ENCODE measurements around the gene MAG.

DNA sequence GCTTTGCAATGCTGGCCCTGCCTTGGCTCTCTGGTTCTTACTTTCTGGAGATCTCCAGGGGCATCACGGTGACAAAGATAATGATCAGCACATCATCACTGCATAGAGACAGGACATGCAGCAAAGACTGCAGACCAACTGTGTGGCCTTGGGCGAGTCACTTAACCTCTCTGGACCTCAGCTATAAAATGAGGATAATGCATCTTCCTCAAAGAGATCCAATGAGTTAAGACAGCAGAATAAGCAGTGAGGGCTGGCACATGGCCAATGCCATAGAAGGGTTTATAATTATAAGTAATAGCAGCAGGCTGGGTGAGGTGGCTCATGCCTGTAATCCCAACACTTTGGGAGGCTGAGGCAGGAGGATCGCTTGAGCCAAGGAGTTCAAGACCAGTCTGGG, 2.4 kb downstream of the MAG start:
- no peak for TF ChIP-seq EZH2 (IDR thresholded peaks at IDR 0.05)
- TF ChIP-seq POLR2AphosphoS5 (IDR thresholded peaks at IDR 0.05; ENCODE audit: borderline replicate concordance, low read depth, low read length) = no peak
- TF ChIP-seq FOXP2 (optimal IDR thresholded peaks at IDR 0.05; ENCODE audit: control extremely low read depth, extremely low read length, insufficient read depth) = no peak

Data from SK-N-MC (cell line).